ENCODE results near the gene IL17B.
A peak's percentile ranks its signal among the peaks of the same experiment; 100 is the strongest.

The IL17B gene

GRCh38 chr5:149422366-149423048 lies 43.4 kb upstream of the IL17B start:
- no peak for DNase-seq (ENCODE audit: low spot score)
- H4K91ac ChIP-seq (ENCODE audit: low read depth, low read length, poor library complexity) = no peak overlapping the region
- peak overlapping the region in 1 of 2 donors; percentile 24 for H3K4me3 ChIP-seq (ENCODE audit: low read length in 2 of 2)
- H3K9me3 ChIP-seq (replicated peaks in 1 of 2; ENCODE audit: control insufficient read depth in 2 of 2, insufficient read depth in 1 of 2, low read depth in 1 of 2, low read length in 2 of 2) = no peaks in the 10 kb centered on the region
- no peak overlapping the region for H2BK12ac ChIP-seq (ENCODE audit: low read length)
- peak overlapping the region; percentile 86 for H2AFZ ChIP-seq (ENCODE audit: low read length)
- no peak overlapping the region for H3K14ac ChIP-seq (ENCODE audit: low read length)
- peak overlapping the region; percentile 20 for H3K18ac ChIP-seq (ENCODE audit: low read length)
- no peaks in the 10 kb centered on the region for H3K27me3 ChIP-seq (ENCODE audit: control insufficient read depth in 3 of 3, insufficient read depth in 3 of 3, low read depth in 1 of 3, low read length in 3 of 3)
- H3K4me2 ChIP-seq (ENCODE audit: insufficient read depth, low read length, poor library complexity, severe bottlenecking) = no peak overlapping the region
- no peak overlapping the region for H3K23ac ChIP-seq (ENCODE audit: low read depth, low read length, poor library complexity)
- no peaks in the 10 kb centered on the region for H3K79me1 ChIP-seq (ENCODE audit: low read depth, low read length)
- H2AK5ac ChIP-seq (ENCODE audit: low read depth, low read length) = no peak overlapping the region
- no peak overlapping the region for H4K8ac ChIP-seq (ENCODE audit: low read depth, low read length)
- H3K36me3 ChIP-seq (replicated peaks in 1 of 2; ENCODE audit: control insufficient read depth in 2 of 2, insufficient read depth in 2 of 2, low read length in 2 of 2) = no peaks in the 10 kb centered on the region
- no CpG with 5 or more reads among the region's 19 CpGs for WGBS, 2 donors (ENCODE audit: extremely low coverage in 2 of 2, insufficient read length in 2 of 2, insufficient replicate concordance in 1 of 2)
- H2BK15ac ChIP-seq (ENCODE audit: low read length) = no peak overlapping the region
- no peak overlapping the region for H3K9ac ChIP-seq (ENCODE audit: low read depth, low read length, poor library complexity)
- H2BK120ac ChIP-seq (ENCODE audit: low read depth, low read length) = no peak overlapping the region
- no peak overlapping the region for H3K4ac ChIP-seq (ENCODE audit: low read length)
- no peak overlapping the region for H3K27ac ChIP-seq (replicated peaks; ENCODE audit: low read length)
- H3K4me1 ChIP-seq (ENCODE audit: control insufficient read depth in 2 of 2, insufficient read depth in 1 of 2, low read depth in 1 of 2, low read length in 2 of 2) = peaks cover 29 to 30% of the 10 kb centered on the region in 2 donors
- no peak overlapping the region for H2BK5ac ChIP-seq (ENCODE audit: low read length)

- peaks cover 36 to 37% of the 10 kb centered on the region in 2 donors for H3K4me1 ChIP-seq (ENCODE audit: control insufficient read depth in 2 of 2, insufficient read depth in 1 of 2, low read depth in 1 of 2, low read length in 2 of 2)
- no peaks in the 10 kb centered on the region for H3K27me3 ChIP-seq (ENCODE audit: control insufficient read depth in 3 of 3, insufficient read depth in 3 of 3, low read depth in 1 of 3, low read length in 3 of 3)
- no peak overlapping the region for H2BK120ac ChIP-seq (ENCODE audit: low read depth, low read length)
- WGBS, 2 donors (ENCODE audit: extremely low coverage in 2 of 2, insufficient read length in 2 of 2, insufficient replicate concordance in 1 of 2) = no CpG with 5 or more reads among the region's 5 CpGs
- no peak overlapping the region for H3K27ac ChIP-seq (replicated peaks; ENCODE audit: low read length)
- H2BK5ac ChIP-seq (ENCODE audit: low read length) = no peak overlapping the region
- no peak overlapping the region for H3K23ac ChIP-seq (ENCODE audit: low read depth, low read length, poor library complexity)
- no peak overlapping the region for H4K8ac ChIP-seq (ENCODE audit: low read depth, low read length)
- H2AFZ ChIP-seq (ENCODE audit: low read length) = no peak overlapping the region
- no peaks in the 10 kb centered on the region for H3K79me1 ChIP-seq (ENCODE audit: low read depth, low read length)
- no peak overlapping the region for H3K4me2 ChIP-seq (ENCODE audit: insufficient read depth, low read length, poor library complexity, severe bottlenecking)
- no peak overlapping the region for H2BK15ac ChIP-seq (ENCODE audit: low read length)
- H3K9ac ChIP-seq (ENCODE audit: low read depth, low read length, poor library complexity) = no peak overlapping the region
- no peaks in the 10 kb centered on the region for H3K36me3 ChIP-seq (replicated peaks in 1 of 2; ENCODE audit: control insufficient read depth in 2 of 2, insufficient read depth in 2 of 2, low read length in 2 of 2)
- H3K9me3 ChIP-seq (replicated peaks in 1 of 2; ENCODE audit: control insufficient read depth in 2 of 2, insufficient read depth in 1 of 2, low read depth in 1 of 2, low read length in 2 of 2) = no peaks in the 10 kb centered on the region
- H2AK5ac ChIP-seq (ENCODE audit: low read depth, low read length) = no peak overlapping the region
- H3K4ac ChIP-seq (ENCODE audit: low read length) = no peak overlapping the region
- no peak overlapping the region for H3K4me3 ChIP-seq (ENCODE audit: low read length in 2 of 2)
- DNase-seq (ENCODE audit: low spot score) = no peak
- no peak overlapping the region for H4K91ac ChIP-seq (ENCODE audit: low read depth, low read length, poor library complexity)
- no peak overlapping the region for H3K18ac ChIP-seq (ENCODE audit: low read length)
- no peak overlapping the region for H2BK12ac ChIP-seq (ENCODE audit: low read length)
- no peak overlapping the region for H3K14ac ChIP-seq (ENCODE audit: low read length)
Measured at GRCh38 chr5:149421834-149422233, 42.7 kb upstream of the IL17B start.

- no CpG with 5 or more reads among the region's 7 CpGs for WGBS, 2 donors (ENCODE audit: extremely low coverage in 2 of 2, insufficient read length in 2 of 2, insufficient replicate concordance in 1 of 2)
- H2AFZ ChIP-seq (ENCODE audit: low read length) = peak overlapping the region; percentile 68
- no peak overlapping the region for H4K8ac ChIP-seq (ENCODE audit: low read depth, low read length)
- peak overlapping the region; percentile 63 for H3K18ac ChIP-seq (ENCODE audit: low read length)
- H3K4me3 ChIP-seq (ENCODE audit: low read length in 2 of 2) = no peak overlapping the region
- no peaks in the 10 kb centered on the region for H3K79me1 ChIP-seq (ENCODE audit: low read depth, low read length)
- H3K9ac ChIP-seq (ENCODE audit: low read depth, low read length, poor library complexity) = no peak overlapping the region
- H2BK120ac ChIP-seq (ENCODE audit: low read depth, low read length) = no peak overlapping the region
- peak overlapping the region; percentile 48 for H2AK5ac ChIP-seq (ENCODE audit: low read depth, low read length)
- H3K23ac ChIP-seq (ENCODE audit: low read depth, low read length, poor library complexity) = no peak overlapping the region
- no peak overlapping the region for H3K4me2 ChIP-seq (ENCODE audit: insufficient read depth, low read length, poor library complexity, severe bottlenecking)
- no peak overlapping the region for H3K14ac ChIP-seq (ENCODE audit: low read length)
- no peaks in the 10 kb centered on the region for H3K9me3 ChIP-seq (replicated peaks in 1 of 2; ENCODE audit: control insufficient read depth in 2 of 2, insufficient read depth in 1 of 2, low read depth in 1 of 2, low read length in 2 of 2)
- H3K27me3 ChIP-seq (ENCODE audit: control insufficient read depth in 3 of 3, insufficient read depth in 3 of 3, low read depth in 1 of 3, low read length in 3 of 3) = no peaks in the 10 kb centered on the region
- H4K91ac ChIP-seq (ENCODE audit: low read depth, low read length, poor library complexity) = no peak overlapping the region
- H3K4me1 ChIP-seq (ENCODE audit: control insufficient read depth in 2 of 2, insufficient read depth in 1 of 2, low read depth in 1 of 2, low read length in 2 of 2) = peaks cover 36 to 38% of the 10 kb centered on the region in 2 donors
- no peak overlapping the region for H2BK5ac ChIP-seq (ENCODE audit: low read length)
- H2BK15ac ChIP-seq (ENCODE audit: low read length) = peak overlapping the region; percentile 77
- DNase-seq (ENCODE audit: low spot score) = no peak
- no peak overlapping the region for H2BK12ac ChIP-seq (ENCODE audit: low read length)
- H3K36me3 ChIP-seq (replicated peaks in 1 of 2; ENCODE audit: control insufficient read depth in 2 of 2, insufficient read depth in 2 of 2, low read length in 2 of 2) = no peaks in the 10 kb centered on the region
- no peak overlapping the region for H3K27ac ChIP-seq (replicated peaks; ENCODE audit: low read length)
- no peak overlapping the region for H3K4ac ChIP-seq (ENCODE audit: low read length)
Measured at GRCh38 chr5:149421372-149421685, 42.2 kb upstream of the IL17B start.

GRCh38 chr5:149420545-149421371 lies 41.7 kb upstream of the IL17B start:
- no peak overlapping the region for H3K14ac ChIP-seq (ENCODE audit: low read length)
- no peaks in the 10 kb centered on the region for H3K27me3 ChIP-seq (ENCODE audit: control insufficient read depth in 3 of 3, insufficient read depth in 3 of 3, low read depth in 1 of 3, low read length in 3 of 3)
- peak overlapping the region; percentile 48 for H2AK5ac ChIP-seq (ENCODE audit: low read depth, low read length)
- H4K91ac ChIP-seq (ENCODE audit: low read depth, low read length, poor library complexity) = no peak overlapping the region
- peak overlapping the region; percentile 77 for H2BK15ac ChIP-seq (ENCODE audit: low read length)
- WGBS, 2 donors (ENCODE audit: extremely low coverage in 2 of 2, insufficient read length in 2 of 2, insufficient replicate concordance in 1 of 2) = no CpG with 5 or more reads among the region's 18 CpGs
- H3K23ac ChIP-seq (ENCODE audit: low read depth, low read length, poor library complexity) = no peak overlapping the region
- H3K9me3 ChIP-seq (replicated peaks in 1 of 2; ENCODE audit: control insufficient read depth in 2 of 2, insufficient read depth in 1 of 2, low read depth in 1 of 2, low read length in 2 of 2) = no peaks in the 10 kb centered on the region
- no peak overlapping the region for H3K27ac ChIP-seq (replicated peaks; ENCODE audit: low read length)
- no peak overlapping the region for H3K4me2 ChIP-seq (ENCODE audit: insufficient read depth, low read length, poor library complexity, severe bottlenecking)
- no peak overlapping the region for H3K9ac ChIP-seq (ENCODE audit: low read depth, low read length, poor library complexity)
- DNase-seq (ENCODE audit: low spot score) = no peak
- peaks cover 36 to 38% of the 10 kb centered on the region in 2 donors for H3K4me1 ChIP-seq (ENCODE audit: control insufficient read depth in 2 of 2, insufficient read depth in 1 of 2, low read depth in 1 of 2, low read length in 2 of 2)
- no peak overlapping the region for H2BK5ac ChIP-seq (ENCODE audit: low read length)
- H3K79me1 ChIP-seq (ENCODE audit: low read depth, low read length) = no peaks in the 10 kb centered on the region
- H3K4ac ChIP-seq (ENCODE audit: low read length) = no peak overlapping the region
- no peak overlapping the region for H2BK120ac ChIP-seq (ENCODE audit: low read depth, low read length)
- H2AFZ ChIP-seq (ENCODE audit: low read length) = peak overlapping the region; percentile 68
- no peak overlapping the region for H4K8ac ChIP-seq (ENCODE audit: low read depth, low read length)
- H3K4me3 ChIP-seq (ENCODE audit: low read length in 2 of 2) = no peak overlapping the region
- no peaks in the 10 kb centered on the region for H3K36me3 ChIP-seq (replicated peaks in 1 of 2; ENCODE audit: control insufficient read depth in 2 of 2, insufficient read depth in 2 of 2, low read length in 2 of 2)
- peak overlapping the region; percentile 63 for H3K18ac ChIP-seq (ENCODE audit: low read length)
- H2BK12ac ChIP-seq (ENCODE audit: low read length) = no peak overlapping the region
